ENCODE results near the gene SLC66A3. TPM values are rescaled to one million over a fixed set of nuclear protein-coding genes. Genes with fewer than 3 reads are reported as not detected.

The SLC66A3 gene
- total RNA-seq, 1 donor from 2014 or later: 52.6 TPM

DNA sequence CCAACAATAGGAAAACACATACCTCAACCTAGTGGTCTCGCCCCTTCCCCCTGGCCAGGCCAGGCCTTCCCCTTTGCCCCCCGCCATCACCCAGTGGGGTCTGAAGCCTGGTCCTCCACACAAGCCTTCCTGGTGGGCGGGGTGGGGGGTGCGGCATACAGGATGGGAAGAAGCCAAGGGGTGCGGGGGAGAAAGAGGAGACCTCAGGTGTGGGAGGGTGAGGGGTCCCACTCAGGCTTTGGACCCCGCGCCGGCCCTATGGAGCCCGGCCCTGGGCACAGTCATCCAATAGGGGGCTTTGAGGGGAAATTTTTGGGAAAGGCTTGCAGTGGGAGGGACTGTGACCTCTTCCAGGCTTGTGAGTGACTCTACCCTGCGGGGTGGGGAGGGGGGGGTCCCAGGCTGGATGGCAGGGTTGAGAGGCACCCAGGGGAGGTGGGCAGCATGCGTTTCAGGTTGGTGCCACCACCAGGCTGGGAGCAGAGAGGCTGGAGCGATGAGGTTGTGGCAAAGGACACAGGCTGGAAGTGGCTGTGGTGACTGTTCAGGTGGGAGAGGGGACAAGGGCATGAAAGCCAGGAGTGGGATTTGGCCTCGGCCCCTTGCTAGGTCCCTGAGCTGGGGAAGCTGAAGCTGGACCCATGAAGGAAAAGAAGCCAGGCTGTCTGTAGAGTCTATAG is 1.3 kb downstream of the SLC66A3 start:
- peaks cover 4 to 18% of the 10 kb centered on the region in 2 donors for H3K4me1 ChIP-seq
- no peaks in the 10 kb centered on the region for H3K27me3 ChIP-seq
- no peaks in the 10 kb centered on the region for H3K9me3 ChIP-seq
- intact Hi-C loops (cut with DNase I): loop anchor here (10.0 kb wide), 2 partner anchors 588 to 712 kb away; partner anchors contain the start of genes LPIN1 and ODC1
- H3K27ac ChIP-seq: no peak overlapping the region
- peak overlapping the region; percentile 60 to 78 for H3K4me3 ChIP-seq
- DNase-seq (ENCODE audit: low spot score in 2 of 2): peak in 1 of 2 donors; percentile 66
- peaks cover 0 to 7% of the 10 kb centered on the region in 2 donors for H3K36me3 ChIP-seq
- no peak for TF ChIP-seq CTCF (IDR thresholded peaks at IDR 0.05)

DNA sequence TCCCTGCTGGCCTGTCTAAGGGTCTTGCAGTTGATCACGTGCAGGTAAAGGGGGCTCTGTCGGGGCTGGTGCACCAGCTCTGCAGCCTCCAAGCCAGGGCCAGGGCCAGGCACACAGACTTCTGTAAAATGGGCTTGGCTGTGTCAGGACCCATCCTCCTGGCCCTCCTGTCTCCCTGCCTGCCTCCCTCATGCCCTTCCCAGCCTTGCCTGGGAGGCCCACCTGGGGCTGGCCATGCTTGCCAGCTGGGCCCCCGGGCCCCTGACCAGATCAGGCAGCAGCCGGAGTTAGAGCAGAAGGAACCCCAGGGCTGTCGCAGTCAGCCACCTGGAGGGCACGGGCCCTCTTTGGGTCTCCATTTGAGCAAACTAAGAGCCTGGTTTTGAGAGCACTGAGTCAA is 2.0 kb downstream of the SLC66A3 start:
- Histone ChIP-seq H3K9me3 (no peaks in the 10 kb centered on the region), H3K4me3 (no peak overlapping the region), H3K36me3 (peaks cover 0 to 14% of the 10 kb centered on the region in 2 donors), H3K27ac (no peak overlapping the region), H3K4me1 (peaks cover 4 to 18% of the 10 kb centered on the region in 2 donors), H3K27me3 (no peaks in the 10 kb centered on the region)
- peak in 1 of 2 donors; percentile 60 for DNase-seq (ENCODE audit: low spot score in 2 of 2)
- TF ChIP-seq CTCF (IDR thresholded peaks at IDR 0.05): no peak
- intact Hi-C loops (cut with DNase I): loop anchor here (10.0 kb wide), 2 partner anchors 588 to 712 kb away; partner anchors contain the start of genes LPIN1 and ODC1

GRCh38 chr2:11157731-11158130 is 2.5 kb downstream of the SLC66A3 start:
- DNase-seq (ENCODE audit: low spot score in 2 of 2): peak in 1 of 2 donors; percentile 53
- H3K36me3 ChIP-seq: peaks cover 0 to 15% of the 10 kb centered on the region in 2 donors
- no peak for TF ChIP-seq CTCF (IDR thresholded peaks at IDR 0.05)
- intact Hi-C loops (cut with DNase I): loop anchor here (10.0 kb wide), 2 partner anchors 587 to 713 kb away; partner anchors contain the start of genes LPIN1 and ODC1
- peaks cover 4 to 18% of the 10 kb centered on the region in 2 donors for H3K4me1 ChIP-seq
- no peak overlapping the region for H3K27ac ChIP-seq
- H3K4me3 ChIP-seq: no peak overlapping the region
- no peaks in the 10 kb centered on the region for H3K9me3 ChIP-seq
- no peaks in the 10 kb centered on the region for H3K27me3 ChIP-seq

DNA sequence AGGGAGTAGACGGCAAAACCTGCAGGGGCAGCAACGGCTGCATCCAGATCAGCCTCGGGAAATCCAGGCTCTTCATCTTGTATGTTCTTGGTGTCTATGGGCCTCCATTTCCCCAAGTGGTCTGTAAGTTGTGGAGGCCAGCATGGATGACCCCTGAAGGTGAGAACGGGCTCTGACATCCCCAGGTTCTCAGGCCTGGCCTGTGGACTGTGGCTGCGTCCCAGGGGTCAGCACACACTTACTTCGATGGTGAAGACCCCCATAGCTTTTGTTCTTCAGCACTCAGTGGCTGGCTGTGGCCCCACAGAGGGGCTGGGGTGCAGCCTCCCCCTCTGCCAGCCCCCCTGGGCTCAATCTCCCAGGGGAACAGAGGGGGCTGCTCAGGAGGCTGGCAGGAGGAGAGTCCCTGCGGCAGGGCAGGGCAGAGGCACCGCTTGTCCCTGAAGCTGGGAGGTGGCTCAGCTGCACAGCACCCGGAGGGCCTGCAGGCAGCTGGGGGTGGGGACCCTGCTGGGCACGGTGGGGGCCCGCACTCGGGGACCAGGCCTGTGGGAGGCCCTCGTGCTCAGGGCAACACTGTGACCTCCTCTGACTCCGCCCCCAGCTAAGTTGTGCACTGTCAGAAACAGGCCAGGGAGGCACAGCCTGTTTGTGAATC is 3.8 kb downstream of the SLC66A3 start:
- no peaks in the 10 kb centered on the region for H3K27me3 ChIP-seq
- H3K4me1 ChIP-seq: peaks cover 4 to 18% of the 10 kb centered on the region in 2 donors
- peak in 1 of 2 donors; percentile 49 for DNase-seq (ENCODE audit: low spot score in 2 of 2)
- intact Hi-C loops (cut with DNase I): loop anchor here (10.0 kb wide), 2 partner anchors 586 to 714 kb away; partner anchors contain the start of genes LPIN1 and ODC1
- no peak overlapping the region for H3K4me3 ChIP-seq
- TF ChIP-seq CTCF (IDR thresholded peaks at IDR 0.05): no peak
- H3K9me3 ChIP-seq: no peaks in the 10 kb centered on the region
- H3K36me3 ChIP-seq: peaks cover 0 to 15% of the 10 kb centered on the region in 2 donors
- no peak overlapping the region for H3K27ac ChIP-seq

- Histone ChIP-seq H3K4me1 (peaks cover 4 to 12% of the 10 kb centered on the region in 2 donors), H3K4me3 (no peak overlapping the region), H3K36me3 (peaks cover 0 to 15% of the 10 kb centered on the region in 2 donors), H3K27ac (no peak overlapping the region), H3K9me3 (no peaks in the 10 kb centered on the region), H3K27me3 (no peaks in the 10 kb centered on the region)
- no peak for TF ChIP-seq CTCF (IDR thresholded peaks at IDR 0.05)
- intact Hi-C loops (cut with DNase I): loop anchor here (10.0 kb wide), 2 partner anchors 585 to 715 kb away; partner anchors contain the start of genes LPIN1 and ODC1
- DNase-seq (ENCODE audit: low spot score in 2 of 2): peak in 1 of 2 donors; percentile 44
Observed at GRCh38 chr2:11159574-11160170, 4.4 kb downstream of the SLC66A3 start.
